Upper lobe of right lung (tissue), 1 donor: ENCODE results near the gene PDLIM5. TPM values are rescaled to one million over a fixed set of nuclear protein-coding genes. Genes with fewer than 3 reads are reported as not detected.

Experiments
- ATAC-seq: fragments of 200-7000 bp; cut with Tn5 transposase; one replicate; pipeline ENCODE4 v1.9.1; 2020; ENCODE audit warnings: mild to moderate bottlenecking, moderate library complexity
- DNase-seq: peaks from one replicate; pipeline ENCODE4 v3.0.0-alpha.2; 2020
- H3K27ac ChIP-seq: fragments of 200-600 bp; one replicate; pipeline ENCODE4 v1.8.0; 2022
- H3K27me3 ChIP-seq: fragments of 200-600 bp; one replicate; pipeline ENCODE4 v1.8.0; 2022; ENCODE audit warnings: mild to moderate bottlenecking
- H3K36me3 ChIP-seq: fragments of 200-600 bp; one replicate; pipeline ENCODE4 v1.8.0; 2022
- H3K4me1 ChIP-seq: fragments of 200-600 bp; one replicate; pipeline ENCODE4 v1.8.0; 2022
- H3K4me3 ChIP-seq: fragments of 200-600 bp; one replicate; pipeline ENCODE4 v1.8.0; 2022; ENCODE audit warnings: mild to moderate bottlenecking
- H3K9me3 ChIP-seq: fragments of 200-600 bp; one replicate; pipeline ENCODE4 v1.8.0; 2022
- CTCF ChIP-seq: fragments of 200-600 bp; IDR thresholded peaks from one replicate; pipeline ENCODE4 v1.8.0; 2022; ENCODE audit warnings: antibody characterized with exemption
- intact Hi-C: fragments of 100-400 bp; cut with DNase I; formaldehyde crosslinking; loops from one replicate; pipeline ENCODE4 v1.11.0; 2022
- total RNA-seq: library from RNA; stranded (reverse); fragmentation: NEBNext Ultra II Directional; extraction: Animal tissue kit (Norgen Biotek cat#: 25700); gene quantifications from one replicate; pipeline ENCODE4 v1.2.1, GENCODE V29; 2021
- donor health status: DM: no; HTN: yes; CAD: no; lungs with severe emphysema.

PDLIM5 gene
- total RNA-seq, 1 donor from 2014 or later = 82.8 TPM

- TF ChIP-seq CTCF = no peak
- DNase-seq = no peak
- H3K27ac ChIP-seq = no peak overlapping the region
- H3K36me3 ChIP-seq = no peaks in the 10 kb centered on the region
- intact Hi-C loops = no loop called here
- no peaks in the 10 kb centered on the region for H3K9me3 ChIP-seq
- H3K4me1 ChIP-seq = peaks cover 42% of the 10 kb centered on the region
- no peak for ATAC-seq
- no peaks in the 10 kb centered on the region for H3K27me3 ChIP-seq
- no peak overlapping the region for H3K4me3 ChIP-seq
Observed at GRCh38 chr4:94523617-94524016, 71.9 kb downstream of the PDLIM5 start.

GRCh38 chr4:94525993-94526728 lies 74.4 kb downstream of the PDLIM5 start:
- peak overlapping the region; percentile 21 for H3K27ac ChIP-seq
- ATAC-seq (peak; percentile 25), DNase-seq (no peak)
- H3K9me3 ChIP-seq = no peaks in the 10 kb centered on the region
- H3K36me3 ChIP-seq = no peaks in the 10 kb centered on the region
- H3K27me3 ChIP-seq = no peaks in the 10 kb centered on the region
- no peak overlapping the region for H3K4me3 ChIP-seq
- intact Hi-C loops = no loop called here
- H3K4me1 ChIP-seq = peaks cover 27% of the 10 kb centered on the region
- no peak for TF ChIP-seq CTCF

- intact Hi-C loops = no loop called here
- no peak for TF ChIP-seq CTCF
Observed at GRCh38 chr4:94527556-94528233, 76.0 kb downstream of the PDLIM5 start.

GRCh38 chr4:94528792-94529451 lies 77.2 kb downstream of the PDLIM5 start:
- Histone ChIP-seq H3K36me3 (no peaks in the 10 kb centered on the region), H3K4me1 (peaks cover 26% of the 10 kb centered on the region), H3K27me3 (no peaks in the 10 kb centered on the region), H3K27ac (no peak overlapping the region), H3K9me3 (no peaks in the 10 kb centered on the region), H3K4me3 (no peak overlapping the region)
- DNase-seq (no peak), ATAC-seq (no peak)
- TF ChIP-seq CTCF = no peak
- intact Hi-C loops = no loop called here

More at GRCh38 chr4:94527556-94528233, 76.0 kb downstream of the PDLIM5 start:
- no peak for ATAC-seq
- H3K36me3 ChIP-seq = no peaks in the 10 kb centered on the region
- no peaks in the 10 kb centered on the region for H3K9me3 ChIP-seq
- H3K27me3 ChIP-seq = no peaks in the 10 kb centered on the region
- no peak overlapping the region for H3K27ac ChIP-seq
- no peak overlapping the region for H3K4me3 ChIP-seq
- peaks cover 26% of the 10 kb centered on the region for H3K4me1 ChIP-seq
- no peak for DNase-seq

- H3K36me3 ChIP-seq = no peaks in the 10 kb centered on the region
- no peak overlapping the region for H3K4me3 ChIP-seq
- intact Hi-C loops = no loop called here
- no peaks in the 10 kb centered on the region for H3K9me3 ChIP-seq
- TF ChIP-seq CTCF = no peak
- H3K27me3 ChIP-seq = no peaks in the 10 kb centered on the region
- no peak overlapping the region for H3K27ac ChIP-seq
- H3K4me1 ChIP-seq = peaks cover 35% of the 10 kb centered on the region
- ATAC-seq = no peak
- DNase-seq = no peak
Observed at GRCh38 chr4:94530073-94530472, 78.3 kb downstream of the PDLIM5 start.
